HepG2 (cell line): ENCODE measurements around the gene HS2ST1. TPM values are rescaled to one million over a fixed set of nuclear protein-coding genes. Genes with fewer than 3 reads are reported as not detected.
A peak's percentile ranks its signal among the peaks of the same experiment; 100 is the strongest.

Source experiments
- AGO2 ChIP-seq: fragments of 200-400 bp; formaldehyde crosslinking; optimal IDR thresholded peaks from 2 replicates; pipeline ENCODE3; 2017; ENCODE audit warnings: mild to moderate bottlenecking, low read depth, low read length, moderate library complexity
- ATF1 ChIP-seq: IDR thresholded peaks from 2 replicates; pipeline ENCODE4 v1.6.1; 2016; ENCODE audit warnings: mild to moderate bottlenecking, control low read depth
- BRD4 ChIP-seq: sonication (generic); formaldehyde crosslinking; IDR thresholded peaks from 2 replicates; pipeline ENCODE4 v1.4.0; 2020; ENCODE audit warnings: missing genetic modification reagents
- HCFC1 ChIP-seq: fragments of 150-350 bp; IDR thresholded peaks from 2 replicates; pipeline ENCODE4 v1.6.1; 2014; ENCODE audit warnings: low read depth, low read length
- MTA1 ChIP-seq: sonication (generic); formaldehyde crosslinking; IDR thresholded peaks from 2 replicates; pipeline ENCODE4 v1.4.0; 2020; ENCODE audit warnings: missing genetic modification reagents, mild to moderate bottlenecking, borderline replicate concordance
- PCBP2 ChIP-seq: fragments of 200-400 bp; formaldehyde crosslinking; optimal IDR thresholded peaks from 2 replicates; pipeline ENCODE3; 2018; ENCODE audit warnings: low read length, low read depth; ENCODE audit not compliant: poor library complexity, severe bottlenecking
- PHF20 ChIP-seq: sonication (generic); formaldehyde crosslinking; IDR thresholded peaks from 2 replicates; pipeline ENCODE4 v1.5.0; 2020; ENCODE audit warnings: mild to moderate bottlenecking, missing genetic modification reagents
- SAFB2 ChIP-seq: sonication (generic); formaldehyde crosslinking; IDR thresholded peaks from 2 replicates; pipeline ENCODE4 v1.5.1; 2020; ENCODE audit warnings: missing genetic modification reagents, low read depth, mild to moderate bottlenecking, borderline replicate concordance
- SMARCE1 ChIP-seq: fragments of 450-650 bp; IDR thresholded peaks from 2 replicates; pipeline ENCODE4 v1.6.1; 2017; ENCODE audit warnings: borderline replicate concordance
- YY1 ChIP-seq: IDR thresholded peaks from 2 replicates; pipeline ENCODE4 v1.6.1; 2011; ENCODE audit warnings: low read length, low read depth, moderate library complexity, mild to moderate bottlenecking; ENCODE audit not compliant: insufficient read depth, insufficient replicate concordance
- ZNF251 ChIP-seq: sonication (generic); formaldehyde crosslinking; IDR thresholded peaks from 2 replicates; pipeline ENCODE4 v1.9.0; 2021; ENCODE audit warnings: mild to moderate bottlenecking, missing genetic modification reagents
- ZNF460 ChIP-seq: sonication (generic); formaldehyde crosslinking; IDR thresholded peaks from 2 replicates; pipeline ENCODE4 v1.5.1; 2020; ENCODE audit warnings: missing genetic modification reagents, mild to moderate bottlenecking, borderline replicate concordance
- ZNF747 ChIP-seq: sonication (generic); formaldehyde crosslinking; IDR thresholded peaks from 2 replicates; pipeline ENCODE4 v1.8.1; 2023; ENCODE audit warnings: missing genetic modification reagents, mild to moderate bottlenecking, borderline replicate concordance
- ZNF883 ChIP-seq: sonication (generic); formaldehyde crosslinking; IDR thresholded peaks from 2 replicates; pipeline ENCODE4 v1.5.1; 2020; ENCODE audit warnings: mild to moderate bottlenecking, missing genetic modification reagents; ENCODE audit errors: not compliant biosample characterization
- polyA plus RNA-seq, 8 experiments: library from polyadenylated mRNA; depleted of rRNA in 3 of 8; stranded (reverse) in 7 of 8; unstranded in 1 of 8; fragments of >200 nt; fragmentation: Illumina TruSeq in 4 of 8; extraction: Trizol in 4 of 8; gene quantifications; 2 replicates each; pipeline versions ENCODE4 v1.2.1 to v1.2.3, GENCODE V29; 2011 to 2016; ENCODE audit warnings: low read depth in 4 of 8, missing spikeins in 1 of 8, mixed read lengths in 1 of 8; ENCODE audit not compliant: insufficient read depth in 1 of 8
- total RNA-seq, 5 experiments: library from RNA; depleted of rRNA; stranded (reverse); fragments of >200 nt; fragmentation: Illumina TruSeq; extraction: Trizol; gene quantifications; 2 replicates each; pipeline ENCODE4 v1.2.3, GENCODE V29; 2016; ENCODE audit warnings: low read depth in 1 of 5
- TF ChIP-seq, protein P1 (sequence below): sonication (generic); formaldehyde crosslinking; IDR thresholded peaks from 2 replicates; pipeline ENCODE4 v1.5.1; 2020; ENCODE audit warnings: missing genetic modification reagents, mild to moderate bottlenecking, borderline replicate concordance
- TF ChIP-seq, protein P2 (sequence below): sonication (generic); formaldehyde crosslinking; IDR thresholded peaks from 2 replicates; pipeline ENCODE4 v1.5.1; 2020; ENCODE audit warnings: missing genetic modification reagents, mild to moderate bottlenecking, borderline replicate concordance
- TF ChIP-seq, protein P3 (sequence below): sonication (generic); formaldehyde crosslinking; IDR thresholded peaks from 2 replicates; pipeline ENCODE4 v1.5.0; 2020; ENCODE audit warnings: missing genetic modification reagents
- TF ChIP-seq, protein P4 (sequence below): sonication (generic); formaldehyde crosslinking; IDR thresholded peaks from 2 replicates; pipeline ENCODE4 v1.5.0; 2020; ENCODE audit warnings: missing genetic modification reagents
- TF ChIP-seq, protein P5 (sequence below): sonication (generic); formaldehyde crosslinking; IDR thresholded peaks from 2 replicates; pipeline ENCODE4 v1.4.0; 2020; ENCODE audit warnings: missing genetic modification reagents
- TF ChIP-seq, protein P6 (sequence below): fragments of 450-650 bp; IDR thresholded peaks from 2 replicates; pipeline ENCODE4 v1.6.1; 2016

HS2ST1 gene
- total and polyA plus RNA-seq, 2 of the 13 experiments (the other 11 are each of a cell fraction or from before 2014, with no cell fraction given), result 22.1 to 58.7 TPM

DNA sequence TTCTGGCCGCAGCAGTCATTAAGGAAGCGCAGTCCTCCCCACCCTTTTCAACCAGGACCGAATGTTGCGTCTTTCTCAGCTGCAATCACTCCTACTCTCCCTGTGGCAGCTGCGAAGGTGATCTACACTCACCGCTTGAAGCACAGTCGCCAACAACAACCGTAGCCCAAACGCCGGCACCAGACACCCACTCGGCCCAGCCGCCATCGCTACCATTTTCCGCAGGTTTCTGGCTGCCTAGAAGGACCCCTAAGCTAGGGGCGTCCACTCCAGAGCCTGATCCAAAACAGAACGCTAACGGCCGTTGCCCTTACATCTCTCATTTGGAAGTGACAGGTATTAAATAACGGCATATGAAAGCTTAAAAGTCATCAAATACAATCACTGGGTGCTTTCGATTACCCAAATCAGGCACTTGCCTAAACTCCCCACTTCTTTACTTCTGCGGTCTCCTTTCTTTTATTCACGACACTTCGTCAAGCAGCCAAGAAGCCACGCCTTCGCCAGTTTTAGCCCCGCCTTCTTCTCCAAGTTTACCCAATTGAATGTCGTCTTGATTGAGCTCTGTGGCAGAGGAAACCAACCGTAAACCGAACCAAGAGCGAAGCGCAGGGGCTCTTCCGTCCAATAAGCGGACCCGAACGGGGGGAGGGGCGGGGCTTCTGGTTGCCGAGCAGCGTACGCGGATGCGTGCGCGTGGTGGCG lies 387 bp upstream of the HS2ST1 start, which contains the start of gene SELENOF (continued):
- TF ChIP-seq, protein P1, sequence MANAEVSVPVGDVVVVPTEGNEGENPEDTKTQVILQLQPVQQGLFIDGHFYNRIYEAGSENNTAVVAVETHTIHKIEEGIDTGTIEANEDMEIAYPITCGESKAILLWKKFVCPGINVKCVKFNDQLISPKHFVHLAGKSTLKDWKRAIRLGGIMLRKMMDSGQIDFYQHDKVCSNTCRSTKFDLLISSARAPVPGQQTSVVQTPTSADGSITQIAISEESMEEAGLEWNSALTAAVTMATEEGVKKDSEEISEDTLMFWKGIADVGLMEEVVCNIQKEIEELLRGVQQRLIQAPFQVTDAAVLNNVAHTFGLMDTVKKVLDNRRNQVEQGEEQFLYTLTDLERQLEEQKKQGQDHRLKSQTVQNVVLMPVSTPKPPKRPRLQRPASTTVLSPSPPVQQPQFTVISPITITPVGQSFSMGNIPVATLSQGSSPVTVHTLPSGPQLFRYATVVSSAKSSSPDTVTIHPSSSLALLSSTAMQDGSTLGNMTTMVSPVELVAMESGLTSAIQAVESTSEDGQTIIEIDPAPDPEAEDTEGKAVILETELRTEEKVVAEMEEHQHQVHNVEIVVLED, result peak; percentile 74; the same call in 1 of the 2 replicates
- TF ChIP-seq AGO2 (no peak), MTA1 (CRISPR knock-in tag) (no peak), ZNF883 (CRISPR knock-in tag) (peak; percentile 73), ZNF251 (CRISPR knock-in tag) (no peak), PCBP2 (no peak), YY1 (peak; percentile 93), PHF20 (CRISPR knock-in tag) (peak; percentile 49; the same call in 1 of the 2 replicates), SMARCE1 (no peak), SAFB2 (CRISPR knock-in tag) (no peak; the same call in 1 of the 2 replicates), ZNF747 (CRISPR knock-in tag) (peak; percentile 69; the same call in 1 of the 2 replicates), ATF1 (CRISPR knock-in tag) (peak; percentile 52; the same call in 1 of the 2 replicates), HCFC1 (peak; percentile 45; the same call in 1 of the 2 replicates), BRD4 (no peak; the same call in 1 of the 2 replicates), ZNF460 (CRISPR knock-in tag) (no peak)
- TF ChIP-seq, protein P2, sequence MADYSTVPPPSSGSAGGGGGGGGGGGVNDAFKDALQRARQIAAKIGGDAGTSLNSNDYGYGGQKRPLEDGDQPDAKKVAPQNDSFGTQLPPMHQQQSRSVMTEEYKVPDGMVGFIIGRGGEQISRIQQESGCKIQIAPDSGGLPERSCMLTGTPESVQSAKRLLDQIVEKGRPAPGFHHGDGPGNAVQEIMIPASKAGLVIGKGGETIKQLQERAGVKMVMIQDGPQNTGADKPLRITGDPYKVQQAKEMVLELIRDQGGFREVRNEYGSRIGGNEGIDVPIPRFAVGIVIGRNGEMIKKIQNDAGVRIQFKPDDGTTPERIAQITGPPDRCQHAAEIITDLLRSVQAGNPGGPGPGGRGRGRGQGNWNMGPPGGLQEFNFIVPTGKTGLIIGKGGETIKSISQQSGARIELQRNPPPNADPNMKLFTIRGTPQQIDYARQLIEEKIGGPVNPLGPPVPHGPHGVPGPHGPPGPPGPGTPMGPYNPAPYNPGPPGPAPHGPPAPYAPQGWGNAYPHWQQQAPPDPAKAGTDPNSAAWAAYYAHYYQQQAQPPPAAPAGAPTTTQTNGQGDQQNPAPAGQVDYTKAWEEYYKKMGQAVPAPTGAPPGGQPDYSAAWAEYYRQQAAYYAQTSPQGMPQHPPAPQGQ (CRISPR knock-in tag), result no peak
- TF ChIP-seq, protein P3, sequence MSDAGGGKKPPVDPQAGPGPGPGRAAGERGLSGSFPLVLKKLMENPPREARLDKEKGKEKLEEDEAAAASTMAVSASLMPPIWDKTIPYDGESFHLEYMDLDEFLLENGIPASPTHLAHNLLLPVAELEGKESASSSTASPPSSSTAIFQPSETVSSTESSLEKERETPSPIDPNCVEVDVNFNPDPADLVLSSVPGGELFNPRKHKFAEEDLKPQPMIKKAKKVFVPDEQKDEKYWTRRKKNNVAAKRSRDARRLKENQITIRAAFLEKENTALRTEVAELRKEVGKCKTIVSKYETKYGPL, result no peak
- TF ChIP-seq, protein P4, sequence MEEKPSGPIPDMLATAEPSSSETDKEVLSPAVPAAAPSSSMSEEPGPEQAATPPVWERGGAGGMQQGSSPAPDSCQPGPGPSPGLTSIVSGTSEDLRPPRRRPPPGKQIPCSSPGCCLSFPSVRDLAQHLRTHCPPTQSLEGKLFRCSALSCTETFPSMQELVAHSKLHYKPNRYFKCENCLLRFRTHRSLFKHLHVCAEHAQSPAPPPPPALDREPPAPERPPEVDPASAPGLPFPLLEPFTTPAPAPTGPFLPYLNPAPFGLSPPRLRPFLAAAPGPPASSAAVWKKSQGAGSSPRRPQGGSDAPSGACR (CRISPR knock-in tag), result no peak
- TF ChIP-seq, protein P5, sequence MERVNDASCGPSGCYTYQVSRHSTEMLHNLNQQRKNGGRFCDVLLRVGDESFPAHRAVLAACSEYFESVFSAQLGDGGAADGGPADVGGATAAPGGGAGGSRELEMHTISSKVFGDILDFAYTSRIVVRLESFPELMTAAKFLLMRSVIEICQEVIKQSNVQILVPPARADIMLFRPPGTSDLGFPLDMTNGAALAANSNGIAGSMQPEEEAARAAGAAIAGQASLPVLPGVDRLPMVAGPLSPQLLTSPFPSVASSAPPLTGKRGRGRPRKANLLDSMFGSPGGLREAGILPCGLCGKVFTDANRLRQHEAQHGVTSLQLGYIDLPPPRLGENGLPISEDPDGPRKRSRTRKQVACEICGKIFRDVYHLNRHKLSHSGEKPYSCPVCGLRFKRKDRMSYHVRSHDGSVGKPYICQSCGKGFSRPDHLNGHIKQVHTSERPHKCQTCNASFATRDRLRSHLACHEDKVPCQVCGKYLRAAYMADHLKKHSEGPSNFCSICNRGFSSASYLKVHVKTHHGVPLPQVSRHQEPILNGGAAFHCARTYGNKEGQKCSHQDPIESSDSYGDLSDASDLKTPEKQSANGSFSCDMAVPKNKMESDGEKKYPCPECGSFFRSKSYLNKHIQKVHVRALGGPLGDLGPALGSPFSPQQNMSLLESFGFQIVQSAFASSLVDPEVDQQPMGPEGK (CRISPR knock-in tag), result no peak
- TF ChIP-seq, protein P6, sequence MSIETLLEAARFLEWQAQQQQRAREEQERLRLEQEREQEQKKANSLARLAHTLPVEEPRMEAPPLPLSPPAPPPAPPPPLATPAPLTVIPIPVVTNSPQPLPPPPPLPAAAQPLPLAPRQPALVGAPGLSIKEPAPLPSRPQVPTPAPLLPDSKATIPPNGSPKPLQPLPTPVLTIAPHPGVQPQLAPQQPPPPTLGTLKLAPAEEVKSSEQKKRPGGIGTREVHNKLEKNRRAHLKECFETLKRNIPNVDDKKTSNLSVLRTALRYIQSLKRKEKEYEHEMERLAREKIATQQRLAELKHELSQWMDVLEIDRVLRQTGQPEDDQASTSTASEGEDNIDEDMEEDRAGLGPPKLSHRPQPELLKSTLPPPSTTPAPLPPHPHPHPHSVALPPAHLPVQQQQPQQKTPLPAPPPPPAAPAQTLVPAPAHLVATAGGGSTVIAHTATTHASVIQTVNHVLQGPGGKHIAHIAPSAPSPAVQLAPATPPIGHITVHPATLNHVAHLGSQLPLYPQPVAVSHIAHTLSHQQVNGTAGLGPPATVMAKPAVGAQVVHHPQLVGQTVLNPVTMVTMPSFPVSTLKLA, result no peak
